D721Med (cell line): Measurements from ENCODE around the gene TCEAL9.

Experiments
- DNase-seq: peaks from one replicate; pipeline ENCODE4 v3.0.0; 2011; ENCODE audit warnings: low spot score; ENCODE audit not compliant: insufficient read length
- FAIRE-seq: peaks from 2 replicates; lab custom pipeline; 2011; peaks lifted over from hg19 to GRCh38; lab: Jason Lieb, UNC
- TF ChIP-seq, protein P1 (sequence below): IDR thresholded peaks from 2 replicates; pipeline ENCODE4 v1.5.1; 2012; ENCODE audit warnings: mild to moderate bottlenecking, control low read depth; ENCODE audit not compliant: insufficient read depth; ENCODE audit errors: missing control alignments

TCEAL9 gene

DNA sequence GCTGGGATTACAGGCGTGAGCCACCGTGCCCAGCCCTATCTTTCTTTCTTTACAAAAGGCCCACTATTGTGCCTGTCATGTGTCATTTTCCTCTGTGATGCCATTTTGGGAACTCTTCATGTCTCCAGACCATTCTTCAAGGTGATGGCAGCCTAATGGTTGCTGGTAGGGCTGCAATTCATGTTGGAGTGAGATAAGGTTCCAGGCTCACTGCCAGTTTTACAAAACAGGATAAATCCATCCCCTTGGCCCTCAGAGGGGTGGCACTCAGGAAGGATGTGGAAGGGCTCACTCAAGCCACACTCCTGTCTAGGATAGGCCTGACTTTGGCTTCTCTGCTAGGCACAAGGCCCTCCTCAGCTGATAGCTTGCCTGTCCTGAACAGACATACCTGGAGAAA is 3.8 kb downstream of the TCEAL9 start:
- TF ChIP-seq, protein P1, sequence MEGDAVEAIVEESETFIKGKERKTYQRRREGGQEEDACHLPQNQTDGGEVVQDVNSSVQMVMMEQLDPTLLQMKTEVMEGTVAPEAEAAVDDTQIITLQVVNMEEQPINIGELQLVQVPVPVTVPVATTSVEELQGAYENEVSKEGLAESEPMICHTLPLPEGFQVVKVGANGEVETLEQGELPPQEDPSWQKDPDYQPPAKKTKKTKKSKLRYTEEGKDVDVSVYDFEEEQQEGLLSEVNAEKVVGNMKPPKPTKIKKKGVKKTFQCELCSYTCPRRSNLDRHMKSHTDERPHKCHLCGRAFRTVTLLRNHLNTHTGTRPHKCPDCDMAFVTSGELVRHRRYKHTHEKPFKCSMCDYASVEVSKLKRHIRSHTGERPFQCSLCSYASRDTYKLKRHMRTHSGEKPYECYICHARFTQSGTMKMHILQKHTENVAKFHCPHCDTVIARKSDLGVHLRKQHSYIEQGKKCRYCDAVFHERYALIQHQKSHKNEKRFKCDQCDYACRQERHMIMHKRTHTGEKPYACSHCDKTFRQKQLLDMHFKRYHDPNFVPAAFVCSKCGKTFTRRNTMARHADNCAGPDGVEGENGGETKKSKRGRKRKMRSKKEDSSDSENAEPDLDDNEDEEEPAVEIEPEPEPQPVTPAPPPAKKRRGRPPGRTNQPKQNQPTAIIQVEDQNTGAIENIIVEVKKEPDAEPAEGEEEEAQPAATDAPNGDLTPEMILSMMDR, result no peak
- FAIRE-seq, result no peak
- no peak for DNase-seq

DNA sequence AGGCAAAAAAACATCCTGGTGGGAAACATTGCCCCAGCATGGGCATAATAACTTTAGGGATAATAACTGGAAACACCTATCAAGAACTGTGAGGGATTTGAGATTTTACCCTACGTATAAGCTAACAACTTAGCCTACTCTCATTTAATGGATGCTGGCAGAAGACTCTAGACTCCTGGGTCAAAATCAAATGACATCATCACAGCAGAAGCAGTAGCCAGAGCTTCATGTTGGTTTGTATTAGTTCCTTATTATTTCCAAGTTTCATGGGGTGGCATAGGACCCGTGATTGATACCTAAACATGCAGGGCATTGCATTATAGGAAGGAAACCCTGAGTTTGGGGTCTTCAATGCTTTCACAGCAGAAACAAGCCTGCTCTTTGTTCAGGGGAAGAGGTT is 4.6 kb downstream of the TCEAL9 start:
- FAIRE-seq (no peak), DNase-seq (no peak)
- TF ChIP-seq, protein P1, result no peak

DNA sequence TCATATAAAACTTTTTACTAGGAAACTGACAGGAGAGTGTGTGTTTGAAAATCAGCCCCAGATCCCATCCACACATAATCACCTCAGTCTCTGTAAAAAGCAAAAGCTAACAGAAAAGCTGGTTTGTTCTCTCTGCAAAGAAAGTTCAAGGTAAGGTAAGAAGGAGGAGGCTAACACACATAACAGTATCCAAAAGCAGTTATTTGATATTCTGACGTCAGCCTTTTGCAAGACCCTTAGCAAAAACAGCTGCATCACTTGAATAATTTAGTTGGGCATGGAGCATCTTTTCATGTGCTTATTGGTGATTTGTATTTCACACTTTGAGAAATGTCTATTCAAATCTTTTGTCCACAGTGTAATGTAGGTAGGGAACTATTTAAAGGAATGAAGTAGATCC is 5.5 kb downstream of the TCEAL9 start:
- FAIRE-seq (no peak), DNase-seq (no peak)
- TF ChIP-seq, protein P1, result no peak

DNA sequence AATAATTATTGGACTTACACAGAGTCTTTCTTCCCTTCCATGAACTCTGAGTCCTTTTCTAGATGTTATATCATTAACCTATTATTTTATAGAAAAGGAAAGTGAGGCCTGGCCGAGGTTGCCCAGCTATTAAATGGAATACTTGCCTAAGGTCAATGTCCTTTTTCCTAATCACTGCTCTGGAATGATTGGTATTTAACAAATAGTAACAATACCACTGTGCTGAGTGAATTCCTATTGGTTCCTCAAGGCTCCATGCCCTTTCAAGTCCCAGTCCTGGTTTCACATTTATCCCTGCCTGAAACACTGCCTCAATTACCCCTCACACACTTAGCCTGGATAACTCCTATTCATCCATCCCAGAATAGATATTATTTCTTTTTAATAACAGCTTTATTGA is 6.2 kb downstream of the TCEAL9 start:
- TF ChIP-seq, protein P1, result no peak
- FAIRE-seq, result no peak

DNA sequence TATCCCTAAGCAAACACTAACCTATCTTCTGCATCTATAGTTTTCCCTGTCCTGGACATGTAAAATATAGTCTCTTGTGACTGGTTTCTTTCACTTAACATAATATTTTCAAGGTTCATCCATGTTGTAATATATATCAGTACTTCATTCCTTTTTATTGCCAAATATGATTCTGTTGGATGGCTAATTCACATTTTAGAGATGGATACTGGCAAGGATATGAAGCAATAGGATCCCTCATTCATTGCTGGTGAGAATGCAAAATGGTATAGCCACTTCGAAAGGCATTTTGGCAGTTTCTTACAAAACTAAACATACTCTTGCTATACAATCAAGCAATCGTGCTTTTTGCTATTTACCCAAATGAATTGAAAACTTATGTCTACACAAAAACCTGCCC is 6.7 kb downstream of the TCEAL9 start:
- TF ChIP-seq, protein P1, result no peak
- no peak for FAIRE-seq
- no peak for DNase-seq

More for the DNA sequence above, 6.2 kb downstream of the TCEAL9 start:
- DNase-seq, result no peak

DNA sequence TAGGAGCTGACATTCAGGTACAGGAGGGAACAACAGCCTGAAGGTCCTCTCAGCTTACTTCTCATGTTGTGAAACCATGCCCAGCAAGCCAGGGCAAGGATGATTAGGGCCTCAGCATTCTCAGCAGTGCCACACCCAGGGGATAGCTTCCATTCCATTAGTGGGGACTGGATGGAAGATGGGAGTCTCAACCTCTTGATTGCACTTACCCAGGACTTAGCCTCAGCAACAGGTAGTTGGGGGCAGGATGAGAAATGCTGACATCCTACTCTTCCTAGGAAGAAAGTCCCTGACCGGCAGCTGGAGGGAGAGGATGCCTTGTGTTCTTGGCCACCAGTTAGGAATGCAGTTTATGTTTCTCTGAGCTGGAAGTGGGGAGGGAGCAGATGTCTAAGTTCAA is 11.2 kb downstream of the TCEAL9 start:
- DNase-seq (no peak), FAIRE-seq (no peak)
- TF ChIP-seq, protein P1, result no peak

DNA sequence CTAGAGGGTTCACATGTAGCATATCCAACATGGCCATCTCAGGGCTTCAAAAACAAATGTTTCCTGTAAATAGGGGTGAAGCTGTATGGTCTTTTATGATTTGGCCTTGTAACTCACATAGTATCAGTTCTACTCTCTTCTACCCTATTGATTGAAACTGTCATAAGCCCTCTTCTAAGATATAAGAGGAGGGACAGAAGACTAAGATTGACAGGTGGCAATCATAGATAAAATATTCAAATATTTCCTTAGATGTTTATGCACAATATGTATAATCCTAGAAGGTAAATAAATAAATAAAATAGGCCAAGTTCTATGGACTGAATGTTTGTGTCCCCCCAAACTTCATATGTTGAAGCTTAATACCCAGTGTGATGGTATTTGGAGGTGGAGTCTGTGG is 13.2 kb downstream of the TCEAL9 start:
- DNase-seq (no peak), FAIRE-seq (no peak)
- TF ChIP-seq, protein P1, result no peak
